GM18873 (cell line): ENCODE measurements around the gene WWC2.

Experiments used
- ATAC-seq: cut with Tn5 transposase; IDR thresholded peaks from one replicate; pipeline ENCODE4 v1.9.1; 2021; ENCODE audit warnings: mild to moderate bottlenecking, moderate library complexity, moderate number of reproducible peaks; ENCODE audit not compliant: unreplicated experiment, low FRiP score

Gene WWC2

DNA sequence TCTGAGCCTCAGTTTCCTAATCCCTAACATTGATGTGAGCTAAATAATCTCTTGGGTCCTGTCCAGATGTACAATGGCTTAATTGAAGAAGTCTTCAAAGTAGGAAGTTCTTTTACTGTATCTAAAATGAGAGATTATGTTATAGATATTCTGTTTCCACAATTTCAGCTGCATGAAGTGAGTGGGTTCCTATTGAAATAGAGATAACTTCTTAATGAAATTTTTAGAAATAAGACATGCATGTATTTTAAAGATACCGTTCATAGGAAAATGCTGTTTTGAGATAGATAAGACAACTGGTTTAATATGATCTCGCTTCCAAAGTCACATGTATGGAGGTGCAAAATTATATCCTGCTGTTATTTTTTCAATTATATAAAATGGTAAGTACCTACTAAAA, 149.1 kb downstream of the WWC2 start:
- no peak for ATAC-seq

DNA sequence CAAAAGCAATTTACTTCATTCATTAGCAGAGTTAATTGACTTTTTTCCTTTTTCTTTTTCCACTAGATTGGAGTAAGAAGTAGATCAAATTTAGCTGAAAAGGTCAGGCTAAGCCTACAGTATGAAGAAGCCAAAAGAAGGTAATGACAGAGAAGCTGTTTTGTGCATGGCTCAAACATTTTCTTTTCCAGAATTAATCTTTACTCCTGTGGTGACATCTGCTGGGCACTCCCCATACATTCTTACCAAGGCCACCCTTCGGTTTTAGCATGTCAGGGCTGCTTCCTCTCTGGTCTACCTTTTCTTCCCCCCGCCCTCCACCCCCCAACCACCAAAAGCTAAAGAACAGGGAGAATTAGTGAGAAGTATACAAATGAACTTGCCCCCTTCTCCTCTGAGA, 150.8 kb downstream of the WWC2 start:
- ATAC-seq = no peak

DNA sequence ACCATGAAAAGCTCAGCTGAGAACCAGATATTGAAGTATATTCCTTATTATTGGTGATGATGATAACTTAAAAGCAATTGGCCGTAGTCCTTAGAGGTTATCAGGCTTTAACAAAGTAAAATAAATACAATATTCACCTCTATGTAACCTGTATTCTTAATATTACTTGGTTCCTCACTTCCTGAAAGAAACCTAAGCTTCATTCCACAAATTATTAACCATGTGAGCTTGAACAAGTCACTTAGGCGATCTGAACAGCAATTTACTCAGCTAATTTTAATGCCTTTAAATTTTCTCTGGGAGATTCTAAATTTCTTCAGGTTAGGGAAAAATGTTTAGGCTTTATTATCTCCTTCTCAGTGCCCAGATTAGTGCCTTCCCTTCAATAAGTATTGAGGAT, 151.8 kb downstream of the WWC2 start:
- no peak for ATAC-seq

DNA sequence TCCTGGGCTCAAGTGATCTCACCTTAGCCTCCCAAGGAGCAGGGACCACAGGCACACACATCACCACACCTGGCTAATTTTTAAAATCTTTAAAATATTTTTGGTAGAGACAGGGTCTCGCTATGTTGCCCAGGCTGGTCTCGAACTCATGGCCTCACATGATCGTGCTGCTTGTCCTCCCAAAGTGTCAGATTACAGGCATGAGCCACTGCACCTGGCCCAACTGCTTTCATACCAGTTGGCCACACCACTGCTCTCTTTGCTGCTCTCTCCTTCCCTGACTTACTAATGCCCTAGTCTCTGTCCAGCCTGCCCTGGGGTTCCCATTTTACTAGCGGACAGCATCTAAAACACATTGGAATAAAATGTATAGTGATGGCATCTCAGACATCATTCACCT, 153.9 kb downstream of the WWC2 start:
- no peak for ATAC-seq

DNA sequence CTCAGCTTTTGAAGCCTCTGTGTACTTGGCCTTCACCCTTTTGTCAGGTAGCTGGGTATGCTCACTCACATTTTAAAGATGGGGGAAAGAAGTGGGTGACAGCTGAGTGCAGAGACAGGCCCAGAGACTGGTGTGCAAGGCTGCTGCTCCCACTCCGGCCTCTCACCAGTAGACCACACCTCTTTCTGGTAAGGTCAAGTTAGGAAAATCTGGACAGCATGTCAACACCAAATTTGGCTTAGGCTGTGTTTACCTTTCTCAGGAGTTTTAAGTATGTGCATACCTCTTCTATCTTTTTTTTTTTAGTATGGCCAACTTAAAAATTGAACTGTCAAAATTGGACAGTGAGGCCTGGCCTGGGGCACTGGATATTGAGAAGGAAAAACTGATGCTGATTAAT, 154.4 kb downstream of the WWC2 start:
- no peak for ATAC-seq

- ATAC-seq = no peak
These were observed 155.1 kb downstream of the WWC2 start for GRCh38 chr4:183254162-183254561.

GRCh38 chr4:183255487-183255886, 156.4 kb downstream of the WWC2 start:
- ATAC-seq = no peak

GRCh38 chr4:183256343-183256742, 157.3 kb downstream of the WWC2 start:
- ATAC-seq = no peak

DNA sequence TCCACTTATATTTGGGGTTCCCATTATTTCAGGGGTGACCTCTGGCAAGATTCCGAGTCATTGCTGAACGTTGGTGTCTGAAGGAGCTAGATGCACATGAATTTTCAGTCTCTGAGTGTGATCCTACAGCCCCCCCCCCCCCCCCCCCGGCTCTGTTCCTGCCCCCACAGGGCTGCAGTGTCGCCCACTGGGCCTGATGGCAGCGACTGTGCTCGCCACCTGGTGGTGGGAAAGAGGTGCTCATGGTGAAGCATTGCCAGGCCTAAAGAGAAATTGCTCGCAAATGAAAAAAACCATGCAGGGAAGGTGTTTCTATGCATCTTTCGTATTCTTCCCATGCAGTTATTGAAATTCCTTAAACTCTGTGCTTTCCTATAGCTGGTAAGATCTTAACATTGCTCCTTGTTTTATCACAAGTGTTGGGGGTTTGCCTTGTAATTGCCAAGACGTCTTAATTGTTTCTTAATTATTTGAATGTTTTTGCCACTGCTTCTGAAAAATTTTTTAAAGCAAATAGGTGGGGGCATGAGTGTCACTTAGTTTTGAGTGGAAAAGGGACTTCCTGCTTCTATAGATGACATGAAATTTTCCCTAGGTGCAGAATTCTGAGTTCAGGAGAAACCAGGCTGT, 157.8 kb downstream of the WWC2 start:
- ATAC-seq = peak; percentile 55

- no peak for ATAC-seq
These were observed 158.8 kb downstream of the WWC2 start for GRCh38 chr4:183257808-183258207.

DNA sequence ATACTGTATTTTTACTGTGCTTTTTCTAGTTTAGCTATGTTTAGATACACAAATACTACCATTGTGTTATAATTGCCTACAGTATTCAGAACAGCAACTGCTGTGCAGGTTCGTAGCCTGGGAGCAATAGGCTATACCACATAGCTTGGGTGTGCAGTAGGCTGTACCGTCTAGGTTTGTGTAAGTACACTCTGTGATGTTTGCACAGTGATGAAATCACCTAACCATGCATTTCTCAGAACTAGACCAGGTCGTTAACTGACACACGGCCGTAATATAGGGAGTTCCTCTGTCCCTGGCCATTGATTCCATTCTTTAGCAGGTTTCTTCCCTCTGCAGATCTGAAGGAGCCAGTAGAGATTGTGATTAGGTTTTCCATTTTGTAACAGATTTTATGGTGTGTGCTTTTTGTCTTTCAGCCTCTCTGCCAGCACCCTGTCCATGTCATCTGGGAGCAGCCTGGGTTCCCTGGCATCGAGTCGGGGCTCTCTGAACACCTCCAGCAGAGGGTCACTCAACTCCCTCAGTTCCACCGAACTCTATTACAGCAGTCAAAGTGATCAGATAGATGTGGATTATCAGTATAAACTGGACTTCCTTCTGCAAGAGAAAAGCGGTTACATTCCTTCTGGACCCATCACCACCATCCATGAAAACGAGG, 161.6 kb downstream of the WWC2 start:
- ATAC-seq = no peak

DNA sequence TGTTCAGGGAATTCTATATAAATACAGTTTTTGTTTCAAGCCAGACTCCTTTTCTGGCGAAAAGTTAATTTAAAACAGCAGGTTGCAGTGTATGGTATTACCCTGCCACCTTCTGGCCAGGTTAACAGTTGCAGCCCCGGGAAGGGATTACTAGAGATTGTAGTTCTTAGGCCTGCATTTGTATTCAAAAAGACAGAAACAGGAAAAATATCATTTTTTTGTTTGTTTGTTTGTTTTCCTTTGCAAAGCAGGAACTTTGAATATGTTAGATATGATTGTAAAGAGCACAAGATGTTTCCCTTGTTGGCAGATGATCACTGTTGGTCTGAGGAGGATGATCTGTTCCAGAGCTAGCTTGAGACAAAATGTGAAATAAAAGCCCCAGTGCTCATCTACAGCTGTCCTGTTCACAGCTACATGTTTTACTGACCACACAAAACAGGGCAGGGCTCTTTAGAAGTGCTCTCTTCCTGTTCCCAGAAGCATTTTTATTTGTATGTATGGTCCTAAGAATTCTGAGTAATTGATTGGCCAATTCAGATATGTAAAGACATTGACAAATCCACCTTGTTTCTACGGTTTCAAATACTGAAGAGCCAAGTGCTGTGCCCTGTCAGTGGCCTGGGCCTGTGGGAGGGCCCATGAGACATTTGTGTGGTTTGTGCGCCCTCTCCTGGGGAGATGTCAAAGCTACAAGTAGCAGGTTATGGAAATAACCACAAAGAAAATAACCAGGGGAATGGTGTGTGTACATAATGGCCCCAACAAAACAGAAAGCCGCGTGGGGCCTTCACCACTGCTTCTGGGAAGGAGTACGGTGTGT, 163.1 kb downstream of the WWC2 start:
- ATAC-seq = peak; percentile 89

DNA sequence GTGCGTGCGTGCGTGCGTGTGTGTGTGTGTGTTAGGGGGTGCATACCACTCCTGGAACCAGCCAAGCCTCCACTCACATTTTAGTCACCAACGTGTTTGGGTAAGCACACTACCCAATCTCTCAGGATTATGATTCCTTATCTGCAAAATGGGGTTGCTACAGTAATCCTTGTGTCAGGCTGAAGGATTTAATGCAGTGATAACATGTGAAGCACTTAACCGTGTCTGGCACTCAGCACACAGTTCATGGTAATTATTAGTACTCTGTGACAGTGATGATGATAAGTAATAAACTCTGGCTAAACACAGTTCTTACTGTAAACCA, 163.7 kb downstream of the WWC2 start:
- ATAC-seq = no peak

- no peak for ATAC-seq
These were observed 164.8 kb downstream of the WWC2 start for GRCh38 chr4:183263787-183264386.

- no peak for ATAC-seq
These were observed 165.6 kb downstream of the WWC2 start for GRCh38 chr4:183264614-183265013.

- ATAC-seq = no peak
These were observed 167.3 kb downstream of the WWC2 start for GRCh38 chr4:183266371-183266770.

- no peak for ATAC-seq
These were observed 169.5 kb downstream of the WWC2 start for GRCh38 chr4:183268556-183268955.

DNA sequence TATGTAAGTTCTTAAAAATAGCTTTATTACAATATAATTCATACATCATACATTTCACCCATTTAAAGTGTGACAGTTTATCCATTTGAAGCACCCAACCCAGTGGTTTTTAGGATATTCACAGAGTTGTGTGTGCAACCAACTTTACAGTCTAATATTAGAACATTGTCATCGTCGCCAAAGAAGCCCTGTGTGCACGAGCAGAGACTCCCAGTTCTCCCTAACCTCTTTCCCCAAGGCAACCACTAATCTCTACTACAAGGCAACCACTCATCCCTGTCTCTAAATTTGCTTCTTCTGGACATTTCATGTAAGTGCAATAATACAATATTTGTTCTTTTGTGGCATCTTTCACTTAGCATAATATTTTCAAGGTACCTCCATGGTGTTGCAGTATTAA, 173.3 kb downstream of the WWC2 start:
- no peak for ATAC-seq

DNA sequence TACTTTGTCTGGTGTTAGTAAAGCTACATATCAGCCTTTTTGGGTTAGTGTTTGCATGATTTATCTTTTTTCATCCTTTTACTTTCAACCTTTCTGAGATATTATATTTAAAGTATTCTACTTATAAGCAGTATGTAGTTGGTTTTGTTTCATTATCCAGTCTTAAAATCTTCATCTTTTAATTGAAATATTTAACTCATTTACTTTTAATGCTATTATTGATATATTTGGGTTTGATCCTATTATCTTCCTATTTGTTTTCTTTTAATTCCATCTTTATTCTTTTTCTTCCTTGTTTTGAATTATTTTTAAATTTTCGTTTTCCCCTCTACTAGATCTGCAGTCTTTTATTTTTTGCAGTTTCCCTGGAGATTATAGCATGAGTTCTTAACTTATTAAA, 177.0 kb downstream of the WWC2 start:
- ATAC-seq = no peak

- no peak for ATAC-seq
These were observed 185.3 kb downstream of the WWC2 start for GRCh38 chr4:183284258-183284785.

- ATAC-seq = no peak
These were observed 185.9 kb downstream of the WWC2 start for GRCh38 chr4:183284965-183285364.
